GM23338 (cell line): ENCODE data around the gene F11R.

Experiments used
- CREB1 ChIP-seq: fragments of 250-450 bp; sonication (Bioruptor Pico); IDR thresholded peaks from 2 replicates; pipeline ENCODE4 v1.5.0; 2020; ENCODE audit warnings: low read depth, mild to moderate bottlenecking, moderate library complexity
- EZH2 ChIP-seq: fragments of 200-600 bp; sonication (generic); IDR thresholded peaks from one replicate; pipeline ENCODE4 v1.8.0; 2017; ENCODE audit warnings: antibody characterized with exemption, mild to moderate bottlenecking, low read depth; ENCODE audit not compliant: unreplicated experiment
- ZNF331 ChIP-seq: fragments of 250-450 bp; sonication (Bioruptor Pico); IDR thresholded peaks from 2 replicates; pipeline ENCODE4 v1.5.0; 2020; ENCODE audit warnings: low read depth, mild to moderate bottlenecking, moderate library complexity
- TF ChIP-seq, protein P1 (sequence below), 2 experiments: fragments of 200-600 bp in 1 of 2; sonication (generic) in 1 of 2; conservative IDR thresholded peaks; 2 replicates each; pipeline versions ENCODE4 v1.5.1 to v1.6.1; 2016 to 2017; ENCODE audit warnings: antibody characterized with exemption in 2 of 2, low read depth in 2 of 2, mild to moderate bottlenecking in 2 of 2, moderate library complexity in 1 of 2
- TF ChIP-seq, protein P2 (sequence below): IDR thresholded peaks from one replicate; pipeline ENCODE4 v1.6.1; 2018; ENCODE audit warnings: antibody characterized with exemption; ENCODE audit not compliant: unreplicated experiment

DNA sequence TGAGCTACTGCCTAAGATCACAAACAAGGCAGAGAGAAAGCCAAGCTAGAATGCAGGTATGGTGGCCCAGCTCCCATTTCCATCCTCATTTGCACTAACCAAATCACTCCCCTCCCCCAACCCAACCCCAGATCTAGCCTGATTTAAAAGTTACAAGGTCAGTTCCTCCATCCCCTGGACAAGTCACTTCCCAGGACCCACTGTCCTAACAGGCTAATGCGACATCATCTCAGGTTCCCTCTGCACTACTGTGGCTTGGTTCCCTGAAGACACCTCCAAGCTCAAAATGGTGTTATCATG is 2.4 kb downstream of the F11R start:
- TF ChIP-seq, protein P1, sequence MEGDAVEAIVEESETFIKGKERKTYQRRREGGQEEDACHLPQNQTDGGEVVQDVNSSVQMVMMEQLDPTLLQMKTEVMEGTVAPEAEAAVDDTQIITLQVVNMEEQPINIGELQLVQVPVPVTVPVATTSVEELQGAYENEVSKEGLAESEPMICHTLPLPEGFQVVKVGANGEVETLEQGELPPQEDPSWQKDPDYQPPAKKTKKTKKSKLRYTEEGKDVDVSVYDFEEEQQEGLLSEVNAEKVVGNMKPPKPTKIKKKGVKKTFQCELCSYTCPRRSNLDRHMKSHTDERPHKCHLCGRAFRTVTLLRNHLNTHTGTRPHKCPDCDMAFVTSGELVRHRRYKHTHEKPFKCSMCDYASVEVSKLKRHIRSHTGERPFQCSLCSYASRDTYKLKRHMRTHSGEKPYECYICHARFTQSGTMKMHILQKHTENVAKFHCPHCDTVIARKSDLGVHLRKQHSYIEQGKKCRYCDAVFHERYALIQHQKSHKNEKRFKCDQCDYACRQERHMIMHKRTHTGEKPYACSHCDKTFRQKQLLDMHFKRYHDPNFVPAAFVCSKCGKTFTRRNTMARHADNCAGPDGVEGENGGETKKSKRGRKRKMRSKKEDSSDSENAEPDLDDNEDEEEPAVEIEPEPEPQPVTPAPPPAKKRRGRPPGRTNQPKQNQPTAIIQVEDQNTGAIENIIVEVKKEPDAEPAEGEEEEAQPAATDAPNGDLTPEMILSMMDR (conservative IDR thresholded peaks at IDR 0.05; ENCODE audit: low read depth in 2 of 2): no peak
- TF ChIP-seq CREB1 (CRISPR knock-in tag): no peak
- TF ChIP-seq, protein P2, sequence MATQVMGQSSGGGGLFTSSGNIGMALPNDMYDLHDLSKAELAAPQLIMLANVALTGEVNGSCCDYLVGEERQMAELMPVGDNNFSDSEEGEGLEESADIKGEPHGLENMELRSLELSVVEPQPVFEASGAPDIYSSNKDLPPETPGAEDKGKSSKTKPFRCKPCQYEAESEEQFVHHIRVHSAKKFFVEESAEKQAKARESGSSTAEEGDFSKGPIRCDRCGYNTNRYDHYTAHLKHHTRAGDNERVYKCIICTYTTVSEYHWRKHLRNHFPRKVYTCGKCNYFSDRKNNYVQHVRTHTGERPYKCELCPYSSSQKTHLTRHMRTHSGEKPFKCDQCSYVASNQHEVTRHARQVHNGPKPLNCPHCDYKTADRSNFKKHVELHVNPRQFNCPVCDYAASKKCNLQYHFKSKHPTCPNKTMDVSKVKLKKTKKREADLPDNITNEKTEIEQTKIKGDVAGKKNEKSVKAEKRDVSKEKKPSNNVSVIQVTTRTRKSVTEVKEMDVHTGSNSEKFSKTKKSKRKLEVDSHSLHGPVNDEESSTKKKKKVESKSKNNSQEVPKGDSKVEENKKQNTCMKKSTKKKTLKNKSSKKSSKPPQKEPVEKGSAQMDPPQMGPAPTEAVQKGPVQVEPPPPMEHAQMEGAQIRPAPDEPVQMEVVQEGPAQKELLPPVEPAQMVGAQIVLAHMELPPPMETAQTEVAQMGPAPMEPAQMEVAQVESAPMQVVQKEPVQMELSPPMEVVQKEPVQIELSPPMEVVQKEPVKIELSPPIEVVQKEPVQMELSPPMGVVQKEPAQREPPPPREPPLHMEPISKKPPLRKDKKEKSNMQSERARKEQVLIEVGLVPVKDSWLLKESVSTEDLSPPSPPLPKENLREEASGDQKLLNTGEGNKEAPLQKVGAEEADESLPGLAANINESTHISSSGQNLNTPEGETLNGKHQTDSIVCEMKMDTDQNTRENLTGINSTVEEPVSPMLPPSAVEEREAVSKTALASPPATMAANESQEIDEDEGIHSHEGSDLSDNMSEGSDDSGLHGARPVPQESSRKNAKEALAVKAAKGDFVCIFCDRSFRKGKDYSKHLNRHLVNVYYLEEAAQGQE: no peak
- TF ChIP-seq EZH2: no peak
- TF ChIP-seq ZNF331: no peak
